NCI-H748 treated with DMSO at 0.1 percent for 48 hours (cell line): ENCODE data around the gene KDM1A.
"Not testable (repeated sequence)": the region's sequence is repeated elsewhere in the genome, so short reads cannot be mapped to it uniquely, and the experiment has no call there.

Source experiments
- DNase-seq: peaks from one replicate; lab custom pipeline; 2025; lab: John Stamatoyannopoulos, UW

Gene KDM1A

GRCh38 chr1:23019094-23019862, at the start of gene KDM1A:
Gene KDM1A, plus strand, starts transcription at chr1:23019468. Its CDS starts 129 bp downstream, at chr1:23019597.
- peak; percentile 88 for DNase-seq

- DNase-seq, result no peak
Measured at GRCh38 chr1:22970096-22970495, 49.2 kb upstream of the KDM1A start.

GRCh38 chr1:22971161-22971560, 48.1 kb upstream of the KDM1A start:
- no peak for DNase-seq

GRCh38 chr1:22971611-22972405, 47.5 kb upstream of the KDM1A start:
- DNase-seq, result no peak

- DNase-seq, result no peak
Measured at GRCh38 chr1:22972760-22973159, 46.5 kb upstream of the KDM1A start, which contains the start of gene LACTBL1. Gene LACTBL1, minus strand, starts transcription at chr1:22972866. Its CDS starts 550 bp downstream, at chr1:22972316.

- DNase-seq, result no peak
Measured at GRCh38 chr1:22975694-22976093, 43.6 kb upstream of the KDM1A start.

- no peak for DNase-seq
Measured at GRCh38 chr1:22976127-22976460, 43.2 kb upstream of the KDM1A start.

- DNase-seq, result peak; percentile 41
Measured at GRCh38 chr1:22976461-22977243, 42.6 kb upstream of the KDM1A start.

- DNase-seq, result no peak
Measured at GRCh38 chr1:22978299-22978698, 41.0 kb upstream of the KDM1A start.

- DNase-seq, result not testable (repeated sequence)
Measured at GRCh38 chr1:22980471-22980790, 38.8 kb upstream of the KDM1A start.

- no peak for DNase-seq
Measured at GRCh38 chr1:22983944-22984343, 35.3 kb upstream of the KDM1A start.

- DNase-seq, result not testable (repeated sequence)
Measured at GRCh38 chr1:22992384-22992783, 26.9 kb upstream of the KDM1A start.

GRCh38 chr1:22993220-22993795, 26.0 kb upstream of the KDM1A start:
- not testable (repeated sequence) for DNase-seq

- DNase-seq, result no peak
Measured at GRCh38 chr1:22995774-22996173, 23.5 kb upstream of the KDM1A start.

- DNase-seq, result not testable (repeated sequence)
Measured at GRCh38 chr1:22997528-22997927, 21.7 kb upstream of the KDM1A start.

- not testable (repeated sequence) for DNase-seq
Measured at GRCh38 chr1:23000133-23000532, 19.1 kb upstream of the KDM1A start.

GRCh38 chr1:23002218-23002617, 17.1 kb upstream of the KDM1A start:
- DNase-seq, result not testable (repeated sequence)

- DNase-seq, result no peak
Measured at GRCh38 chr1:23004112-23004511, 15.2 kb upstream of the KDM1A start.

- not testable (repeated sequence) for DNase-seq
Measured at GRCh38 chr1:23004769-23005168, 14.5 kb upstream of the KDM1A start.

GRCh38 chr1:23007106-23007505, 12.2 kb upstream of the KDM1A start:
- DNase-seq, result no peak

- DNase-seq, result no peak
Measured at GRCh38 chr1:23008901-23009300, 10.4 kb upstream of the KDM1A start.

- not testable (repeated sequence) for DNase-seq
Measured at GRCh38 chr1:23010025-23010424, 9.2 kb upstream of the KDM1A start.
